H1 (cell line): Measurements from ENCODE around the gene ASB8. TPM values are rescaled to one million over a fixed set of nuclear protein-coding genes. Genes with fewer than 3 reads are reported as not detected.
A peak's percentile ranks its signal among the peaks of the same experiment; 100 is the strongest.

Experiments used
- ATF2 ChIP-seq: IDR thresholded peaks from 2 replicates; pipeline ENCODE4 v1.6.1; 2012; ENCODE audit warnings: low read length, inconsistent platforms
- CHD2 ChIP-seq: IDR thresholded peaks from 2 replicates; pipeline ENCODE4 v1.6.1; 2012; ENCODE audit warnings: low read length, improper control_type of control experiment
- CTBP2 ChIP-seq: IDR thresholded peaks from 2 replicates; pipeline ENCODE4 v1.7.0; 2011; ENCODE audit warnings: borderline replicate concordance, mild to moderate bottlenecking, moderate library complexity, mixed read lengths, low read length; ENCODE audit not compliant: insufficient read depth, insufficient read length
- EGR1 ChIP-seq: IDR thresholded peaks from 2 replicates; pipeline ENCODE4 v1.6.1; 2011; ENCODE audit warnings: low read depth, low read length, borderline replicate concordance
- GABPA ChIP-seq: IDR thresholded peaks from 2 replicates; pipeline ENCODE4 v1.6.1; 2011; ENCODE audit warnings: mild to moderate bottlenecking, low read length, moderate library complexity, borderline replicate concordance; ENCODE audit not compliant: insufficient read depth
- GTF2F1 ChIP-seq: IDR thresholded peaks from 2 replicates; pipeline ENCODE4 v1.6.1; 2012; ENCODE audit warnings: low read depth, low read length, improper control_type of control experiment, borderline replicate concordance
- JUN ChIP-seq: IDR thresholded peaks from 2 replicates; pipeline ENCODE4 v1.6.1; 2011; ENCODE audit warnings: low read depth, mild to moderate bottlenecking, improper control_type of control experiment, low read length
- KDM1A ChIP-seq: fragments of 200-600, 300-600 bp; sonication (generic); IDR thresholded peaks from 2 replicates; pipeline ENCODE4 v1.7.1; 2016; ENCODE audit warnings: mild to moderate bottlenecking, low read length, borderline replicate concordance
- KDM5A ChIP-seq: fragments of 200-600 bp; IDR thresholded peaks from 2 replicates; pipeline ENCODE4 v1.7.1; 2012; ENCODE audit warnings: mild to moderate bottlenecking, low read length, inconsistent platforms, mixed read lengths
- MAFK ChIP-seq: IDR thresholded peaks from 2 replicates; pipeline ENCODE4 v1.6.1; 2012; ENCODE audit warnings: low read depth, mild to moderate bottlenecking, improper control_type of control experiment, low read length
- MAX ChIP-seq: IDR thresholded peaks from 2 replicates; pipeline ENCODE4 v1.6.1; 2012; ENCODE audit warnings: inconsistent platforms
- NANOG ChIP-seq: IDR thresholded peaks from 2 replicates; pipeline ENCODE4 v1.6.1; 2011; ENCODE audit warnings: low read length, low read depth, mild to moderate bottlenecking, inconsistent platforms; ENCODE audit not compliant: insufficient read depth, poor library complexity, severe bottlenecking
- POLR2A ChIP-seq, 2 experiments: IDR thresholded peaks; 1 replicate in 1 of 2; 2 replicates in 1 of 2; pipeline ENCODE4 v1.6.1; 2011; ENCODE audit warnings: low read depth in 2 of 2, low read length in 2 of 2, mild to moderate bottlenecking in 2 of 2; ENCODE audit errors: control extremely low read depth in 1 of 2
- POLR2AphosphoS5 ChIP-seq: IDR thresholded peaks from 2 replicates; pipeline ENCODE4 v1.6.1; 2011; ENCODE audit warnings: low read depth, low read length
- SIN3A ChIP-seq, 2 experiments: IDR thresholded peaks in 1 of 2; conservative IDR thresholded peaks in 1 of 2; 2 replicates each; pipeline ENCODE4 v1.6.1; 2011 to 2012; ENCODE audit warnings: low read length in 2 of 2, improper control_type of control experiment in 1 of 2, low read depth in 1 of 2, mild to moderate bottlenecking in 1 of 2
- SIRT6 ChIP-seq: IDR thresholded peaks from one replicate; pipeline ENCODE4 v1.7.1; 2012; ENCODE audit warnings: low read length, inconsistent platforms
- SP2 ChIP-seq: IDR thresholded peaks from 2 replicates; pipeline ENCODE4 v1.6.1; 2012; ENCODE audit warnings: mild to moderate bottlenecking, low read length, inconsistent platforms
- SUZ12 ChIP-seq: fragments of 200-600 bp; sonication (generic); IDR thresholded peaks from 2 replicates; pipeline ENCODE4 v1.6.1; 2012; ENCODE audit warnings: mild to moderate bottlenecking, inconsistent platforms, low read length, moderate library complexity, mixed read lengths
- TAF1 ChIP-seq: IDR thresholded peaks from 2 replicates; pipeline ENCODE4 v1.6.1; 2011; ENCODE audit warnings: mild to moderate bottlenecking, low read depth, low read length
- TCF12 ChIP-seq: IDR thresholded peaks from 2 replicates; pipeline ENCODE4 v1.6.1; 2011; ENCODE audit warnings: low read depth, mild to moderate bottlenecking, low read length
- TEAD4 ChIP-seq: IDR thresholded peaks from 2 replicates; pipeline ENCODE4 v1.6.1; 2012; ENCODE audit warnings: low read depth, low read length, inconsistent platforms, mixed read lengths
- YY1 ChIP-seq: IDR thresholded peaks from 2 replicates; pipeline ENCODE4 v1.6.1; 2011; ENCODE audit warnings: low read depth, mild to moderate bottlenecking, low read length
- ZNF274 ChIP-seq: IDR thresholded peaks from 2 replicates; pipeline ENCODE4 v1.7.0; 2012; ENCODE audit warnings: low read length, borderline replicate concordance; ENCODE audit errors: extremely low read depth
- polyA plus RNA-seq, 7 experiments: library from polyadenylated mRNA; depleted of rRNA in 3 of 7; stranded (reverse) in 5 of 7; unstranded in 2 of 7; fragments of >200 nt in 5 of 7; fragments of 200-250 nt in 2 of 7; gene quantifications; 1 replicate in 5 of 7; 2 replicates in 1 of 7; 4 replicates in 1 of 7; pipeline versions ENCODE4 v1.2.1 to v1.2.3, GENCODE V29; 2011 to 2013; ENCODE audit warnings: missing spikeins in 2 of 7, mixed read lengths in 2 of 7
- total RNA-seq: library from RNA; stranded (reverse); fragmentation: NEBNext Ultra II Directional; extraction: Animal tissue kit (Norgen Biotek cat#: 25700); gene quantifications from 2 replicates; pipeline ENCODE4 v1.2.1, GENCODE V29; 2021

Gene ASB8
- total and polyA plus RNA-seq, 2 of the 8 experiments (the other 6 are each of a cell fraction or from before 2014, with no cell fraction given) = 3.8 to 8.3 TPM

- TF ChIP-seq TEAD4 = no peak
- no peak for TF ChIP-seq MAFK
- TF ChIP-seq NANOG = peak; percentile 72
- TF ChIP-seq GABPA = peak; percentile 92
- TF ChIP-seq POLR2AphosphoS5 = peak; percentile 59; the same call in 1 of the 2 replicates
- TF ChIP-seq ZNF274 = no peak
- TF ChIP-seq MAX = no peak
- TF ChIP-seq TCF12 = no peak
- TF ChIP-seq SUZ12 = no peak
- TF ChIP-seq SP2 = no peak
- no peak for TF ChIP-seq ATF2
- TF ChIP-seq EGR1 = no peak
- no peak for TF ChIP-seq JUN
- TF ChIP-seq CTBP2 = peak; percentile 80
- no peak for TF ChIP-seq KDM5A
- TF ChIP-seq SIN3A (conservative IDR thresholded peaks at IDR 0.05 in 1 of 2, IDR thresholded peaks at IDR 0.05 in 1 of 2; ENCODE audit: low read depth in 1 of 2, low read length in 2 of 2) = peak; percentile 97 to 99
- TF ChIP-seq TAF1 = peak; percentile 78
- TF ChIP-seq KDM1A = no peak
- TF ChIP-seq CHD2 = peak; percentile 75
- TF ChIP-seq SIRT6 = no peak
- TF ChIP-seq POLR2A (IDR thresholded peaks at IDR 0.05; ENCODE audit: control extremely low read depth in 1 of 2, low read depth in 2 of 2, low read length in 2 of 2) = peak in 1 of 2 experiments; percentile 64; a peak in 1 of 3 replicates
- TF ChIP-seq YY1 = no peak; the same call in 1 of the 2 replicates
- no peak for TF ChIP-seq GTF2F1
Observed at GRCh38 chr12:48157018-48157888, at the start of gene ASB8 (continued).
